A673 (cell line): ENCODE data around the gene ZNHIT1. TPM values are rescaled to one million over a fixed set of nuclear protein-coding genes. Genes with fewer than 3 reads are reported as not detected.

Source experiments
- BruUV-seq: library from RNA; stranded (reverse); fragments of 400-500 nt; replicated peaks from 2 replicates; lab custom pipeline; 2021; lab: Mats Ljungman, UMichigan
- CTCF ChIA-PET: fragments of 300-600 bp; sonication (Branson Sonifier 250); formaldehyde crosslinking; loops from one replicate; lab custom pipeline; 2022; ENCODE audit warnings: antibody characterized with exemption; lab: Charles Lee
- POLR2A ChIA-PET: fragments of 300-600 bp; sonication (Branson Sonifier 250); formaldehyde crosslinking; loops from one replicate; lab custom pipeline; 2022; ENCODE audit warnings: antibody characterized with exemption; ENCODE audit not compliant: low non-redundant PET; lab: Charles Lee
- DNase-seq: peaks from one replicate; pipeline ENCODE4 v3.0.0-alpha.2; 2015; ENCODE audit warnings: low spot score
- H3K27ac ChIP-seq: fragments of 200-600 bp; sonication (generic); 2 replicates; pipeline ENCODE4 v1.5.1; 2016; ENCODE audit warnings: mixed run types, low read depth, mild to moderate bottlenecking, mixed read lengths, antibody characterized with exemption, low read length; ENCODE audit not compliant: poor library complexity, severe bottlenecking
- H3K27me3 ChIP-seq: fragments of 200-600 bp; sonication (generic); replicated peaks from 2 replicates; pipeline ENCODE4 v1.6.1; 2017; ENCODE audit warnings: mixed run types, low read depth, mild to moderate bottlenecking, mixed read lengths, antibody characterized with exemption, low read length; ENCODE audit not compliant: insufficient read depth, poor library complexity
- H3K36me3 ChIP-seq: fragments of 200-600 bp; sonication (generic); 2 replicates; pipeline ENCODE4 v1.6.1; 2016; ENCODE audit warnings: mixed run types, mild to moderate bottlenecking, mixed read lengths, antibody characterized with exemption, low read length; ENCODE audit not compliant: insufficient read depth, poor library complexity, severe bottlenecking
- H3K4me1 ChIP-seq: fragments of 200-600 bp; sonication (generic); 2 replicates; pipeline ENCODE4 v1.6.1; 2017; ENCODE audit warnings: mixed run types, mild to moderate bottlenecking, mixed read lengths, antibody characterized with exemption, low read length; ENCODE audit not compliant: insufficient read depth, poor library complexity, severe bottlenecking
- H3K4me3 ChIP-seq: fragments of 200-600 bp; sonication (generic); 2 replicates; pipeline ENCODE4 v1.5.1; 2016; ENCODE audit warnings: low read depth, mixed run types, mild to moderate bottlenecking, mixed read lengths, low read length; ENCODE audit not compliant: poor library complexity, severe bottlenecking
- H3K9me3 ChIP-seq: fragments of 200-600 bp; sonication (generic); 2 replicates; pipeline ENCODE4 v1.6.1; 2016; ENCODE audit warnings: mixed run types, low read depth, mild to moderate bottlenecking, mixed read lengths, antibody characterized with exemption, low read length; ENCODE audit not compliant: poor library complexity, severe bottlenecking
- CTCF ChIP-seq: fragments of 300-800, 200-600 bp; sonication (generic); conservative IDR thresholded peaks from 2 replicates; pipeline ENCODE4 v1.5.1; 2017; ENCODE audit warnings: low read depth, mild to moderate bottlenecking, antibody characterized with exemption, low read length, moderate library complexity, mixed read lengths
- EZH2 ChIP-seq: fragments of 200-600 bp; sonication (generic); IDR thresholded peaks from 2 replicates; pipeline ENCODE4 v1.6.1; 2017; ENCODE audit warnings: borderline replicate concordance, low read depth, mild to moderate bottlenecking, mixed read lengths, antibody characterized with exemption, low read length; ENCODE audit not compliant: poor library complexity, severe bottlenecking
- intact Hi-C: fragments of 100-400 bp; cut with micrococcal nuclease; formaldehyde crosslinking; loops from one replicate; pipeline ENCODE4 v1.10.0; 2022; ENCODE audit not compliant: unreplicated experiment
- total RNA-seq: library from RNA; stranded (reverse); gene quantifications from 2 replicates; pipeline ENCODE4 v1.2.3, GENCODE V29; 2021

The ZNHIT1 gene
- total RNA-seq, 1 experiment from 2014 or later = 65.1 TPM

GRCh38 chr7:101189109-101189508 lies 28.9 kb upstream of the ZNHIT1 start:
- Histone ChIP-seq H3K36me3 (no peaks in the 10 kb centered on the region), H3K27ac (no peak overlapping the region), H3K4me3 (no peak overlapping the region), H3K27me3 (no peaks in the 10 kb centered on the region), H3K4me1 (no peaks in the 10 kb centered on the region), H3K9me3 (no peaks in the 10 kb centered on the region)
- no peak for TF ChIP-seq CTCF
- TF ChIP-seq EZH2 = no peak
- POLR2A ChIA-PET = no interaction called here
- BruUV-seq = no TSS peak
- intact Hi-C loops = no loop called here
- CTCF ChIA-PET = no interaction called here
- no peak for DNase-seq

GRCh38 chr7:101195884-101196283 lies 22.1 kb upstream of the ZNHIT1 start:
- Histone ChIP-seq H3K9me3 (no peaks in the 10 kb centered on the region), H3K4me3 (no peak overlapping the region), H3K36me3 (no peaks in the 10 kb centered on the region), H3K27me3 (no peaks in the 10 kb centered on the region), H3K4me1 (no peaks in the 10 kb centered on the region), H3K27ac (no peak overlapping the region)
- no peak for DNase-seq
- TF ChIP-seq EZH2 (no peak), CTCF (no peak)
- intact Hi-C loops = loop anchor here (10.0 kb wide), 1 partner anchor 301 kb away; the partner anchor contains the start of gene ACHE
- no TSS peak for BruUV-seq
- CTCF ChIA-PET = interaction anchor here (0.6 kb wide), 1 partner anchor 106 kb away, joined by 6 read pairs; no protein-coding TSS in a partner anchor
- POLR2A ChIA-PET = no interaction called here

- no TSS peak for BruUV-seq
- no peak overlapping the region for H3K27ac ChIP-seq
- DNase-seq = no peak
- H3K4me3 ChIP-seq = no peak overlapping the region
- no peaks in the 10 kb centered on the region for H3K4me1 ChIP-seq
- intact Hi-C loops = loop anchor here (10.0 kb wide), 1 partner anchor 303 kb away; the partner anchor contains the start of gene ACHE
- no peaks in the 10 kb centered on the region for H3K36me3 ChIP-seq
- ChIA-PET POLR2A (no interaction called here), CTCF (no interaction called here)
- no peak for TF ChIP-seq CTCF
- no peak for TF ChIP-seq EZH2
- H3K27me3 ChIP-seq = no peaks in the 10 kb centered on the region
- H3K9me3 ChIP-seq = no peaks in the 10 kb centered on the region
Observed at GRCh38 chr7:101197991-101198390, 20.0 kb upstream of the ZNHIT1 start.
